Body of pancreas (tissue), 4 donors: ENCODE data around the gene CELA2A.

ENCODE experiments used
- POLR2A ChIP-seq, 3 donors: fragments of 450-650 bp; IDR thresholded peaks; one replicate each; pipeline ENCODE4 v1.6.1; 2016; ENCODE audit warnings: antibody characterized with exemption in 3 of 3, mild to moderate bottlenecking in 2 of 3
- TF ChIP-seq, protein P1 (sequence below), 7 experiments: fragments of 450-650 bp in 4 of 7; fragments of 200-600 bp in 3 of 7; sonication (generic) in 3 of 7; IDR thresholded peaks; one replicate each; pipeline ENCODE4 v1.5.1; 2016 to 2019; ENCODE audit warnings: antibody characterized with exemption in 7 of 7

- no peak for TF ChIP-seq POLR2A (IDR thresholded peaks at IDR 0.05)
- TF ChIP-seq, protein P1, sequence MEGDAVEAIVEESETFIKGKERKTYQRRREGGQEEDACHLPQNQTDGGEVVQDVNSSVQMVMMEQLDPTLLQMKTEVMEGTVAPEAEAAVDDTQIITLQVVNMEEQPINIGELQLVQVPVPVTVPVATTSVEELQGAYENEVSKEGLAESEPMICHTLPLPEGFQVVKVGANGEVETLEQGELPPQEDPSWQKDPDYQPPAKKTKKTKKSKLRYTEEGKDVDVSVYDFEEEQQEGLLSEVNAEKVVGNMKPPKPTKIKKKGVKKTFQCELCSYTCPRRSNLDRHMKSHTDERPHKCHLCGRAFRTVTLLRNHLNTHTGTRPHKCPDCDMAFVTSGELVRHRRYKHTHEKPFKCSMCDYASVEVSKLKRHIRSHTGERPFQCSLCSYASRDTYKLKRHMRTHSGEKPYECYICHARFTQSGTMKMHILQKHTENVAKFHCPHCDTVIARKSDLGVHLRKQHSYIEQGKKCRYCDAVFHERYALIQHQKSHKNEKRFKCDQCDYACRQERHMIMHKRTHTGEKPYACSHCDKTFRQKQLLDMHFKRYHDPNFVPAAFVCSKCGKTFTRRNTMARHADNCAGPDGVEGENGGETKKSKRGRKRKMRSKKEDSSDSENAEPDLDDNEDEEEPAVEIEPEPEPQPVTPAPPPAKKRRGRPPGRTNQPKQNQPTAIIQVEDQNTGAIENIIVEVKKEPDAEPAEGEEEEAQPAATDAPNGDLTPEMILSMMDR (IDR thresholded peaks at IDR 0.05) = no peak
Measured at GRCh38 chr1:15410884-15411245, 45.7 kb upstream of the CELA2A start.
